SU-DHL-6 (cell line): ENCODE measurements around the gene CERT1.

Experiments
- H2AFZ ChIP-seq: fragments of 200-600 bp; sonication (generic); 2 replicates; pipeline ENCODE4 v1.6.1; 2014; ENCODE audit warnings: low read depth, mild to moderate bottlenecking, moderate library complexity, mixed read lengths, antibody characterized with exemption, low read length; ENCODE audit not compliant: severe bottlenecking
- H3F3A ChIP-seq: fragments of 200-600 bp; shearing (Covaris generic); 2 replicates; pipeline ENCODE4 v1.6.0; 2016; ENCODE audit warnings: antibody characterized with exemption, mild to moderate bottlenecking; ENCODE audit not compliant: insufficient read depth
- H3K27ac ChIP-seq: fragments of 200-600 bp; sonication (generic); 2 replicates; pipeline ENCODE4 v1.5.1; 2016; ENCODE audit warnings: low read depth, mild to moderate bottlenecking, low read length, moderate library complexity, mixed read lengths
- H3K27me3 ChIP-seq: fragments of 200-600 bp; sonication (generic), shearing (Covaris generic); 2 replicates; pipeline ENCODE4 v1.6.0; 2014; ENCODE audit warnings: mild to moderate bottlenecking, low read length
- H3K36me3 ChIP-seq: fragments of 200-600 bp; sonication (generic); 2 replicates; pipeline ENCODE4 v1.6.1; 2014; ENCODE audit warnings: mild to moderate bottlenecking, low read length, mixed read lengths
- H3K4me2 ChIP-seq: fragments of 300-600, 200-600 bp; shearing (Covaris generic), sonication (generic); 2 replicates; pipeline ENCODE4 v1.6.0; 2014; ENCODE audit warnings: low read length, low read depth, mild to moderate bottlenecking; ENCODE audit not compliant: poor library complexity, severe bottlenecking
- H3K4me3 ChIP-seq: fragments of 200-600 bp; sonication (generic); 2 replicates; pipeline ENCODE4 v1.5.1; 2014; ENCODE audit warnings: antibody characterized with exemption, low read length, mild to moderate bottlenecking, mixed read lengths; ENCODE audit not compliant: insufficient read depth, poor library complexity, severe bottlenecking
- H3K79me2 ChIP-seq: fragments of 200-600 bp; sonication (generic); 2 replicates; pipeline ENCODE4 v1.6.1; 2014; ENCODE audit warnings: mild to moderate bottlenecking, low read length, moderate library complexity; ENCODE audit not compliant: insufficient read depth
- H3K9ac ChIP-seq: fragments of 200-600 bp; sonication (generic); 2 replicates; pipeline ENCODE4 v1.7.0; 2014; ENCODE audit warnings: mild to moderate bottlenecking, low read length
- H3K9me2 ChIP-seq: fragments of 200-600 bp; sonication (generic); replicated peaks from 2 replicates; pipeline ENCODE4 v1.6.1; 2014; ENCODE audit warnings: low read length; ENCODE audit not compliant: insufficient read depth
- H3K9me3 ChIP-seq: fragments of 200-600 bp; sonication (generic); 2 replicates; pipeline ENCODE4 v1.6.1; 2014; ENCODE audit warnings: low read length, mixed read lengths; ENCODE audit not compliant: insufficient read depth
- H4K20me1 ChIP-seq: fragments of 200-600 bp; sonication (generic); 2 replicates; pipeline ENCODE4 v1.6.1; 2014; ENCODE audit warnings: low read depth, mild to moderate bottlenecking, antibody characterized with exemption, low read length, moderate library complexity, mixed read lengths
- CTCF ChIP-seq: fragments of 200-600 bp; sonication (generic); IDR thresholded peaks from one replicate; pipeline ENCODE4 v1.5.1; 2017; ENCODE audit warnings: antibody characterized with exemption, mild to moderate bottlenecking, low read length, moderate library complexity; ENCODE audit not compliant: insufficient read depth, poor library complexity, severe bottlenecking
- EZH2phosphoT487 ChIP-seq: fragments of 200-600 bp; sonication (generic), shearing (Covaris generic); conservative IDR thresholded peaks from 2 replicates; pipeline ENCODE4 v1.6.1; 2018; ENCODE audit warnings: mild to moderate bottlenecking, antibody characterized with exemption, low read length, moderate library complexity, mixed read lengths

The CERT1 gene

GRCh38 chr5:75374394-75374814 is 137.0 kb downstream of the CERT1 start:
- no peaks in the 10 kb centered on the region for H3K9me2 ChIP-seq
- H3K4me3 ChIP-seq = no peak overlapping the region
- no peak overlapping the region for H3K4me2 ChIP-seq
- no peaks in the 10 kb centered on the region for H4K20me1 ChIP-seq
- H3K9me3 ChIP-seq = no peaks in the 10 kb centered on the region
- H3K36me3 ChIP-seq = no peaks in the 10 kb centered on the region
- no peaks in the 10 kb centered on the region for H3F3A ChIP-seq
- TF ChIP-seq CTCF = no peak
- TF ChIP-seq EZH2phosphoT487 = no peak
- H2AFZ ChIP-seq = no peak overlapping the region
- no peaks in the 10 kb centered on the region for H3K27me3 ChIP-seq
- no peak overlapping the region for H3K9ac ChIP-seq
- H3K79me2 ChIP-seq = no peaks in the 10 kb centered on the region
- H3K27ac ChIP-seq = no peak overlapping the region

- Histone ChIP-seq H3F3A (no peaks in the 10 kb centered on the region), H4K20me1 (no peaks in the 10 kb centered on the region), H3K27me3 (no peaks in the 10 kb centered on the region), H3K27ac (no peak overlapping the region), H2AFZ (no peak overlapping the region), H3K36me3 (no peaks in the 10 kb centered on the region), H3K9me3 (no peaks in the 10 kb centered on the region), H3K4me2 (no peak overlapping the region), H3K4me3 (no peak overlapping the region), H3K9ac (no peak overlapping the region), H3K79me2 (no peaks in the 10 kb centered on the region), H3K9me2 (no peaks in the 10 kb centered on the region)
- TF ChIP-seq EZH2phosphoT487 (no peak), CTCF (no peak)
Observed at GRCh38 chr5:75373862-75374261, 137.6 kb downstream of the CERT1 start.

- TF ChIP-seq EZH2phosphoT487 = no peak
- no peak for TF ChIP-seq CTCF
- H3K79me2 ChIP-seq = no peaks in the 10 kb centered on the region
- no peak overlapping the region for H3K27ac ChIP-seq
- no peaks in the 10 kb centered on the region for H3K9me2 ChIP-seq
- no peak overlapping the region for H3K4me2 ChIP-seq
- peaks cover 6% of the 10 kb centered on the region; the same call in 1 of the 2 replicates for H3F3A ChIP-seq
- H4K20me1 ChIP-seq = no peaks in the 10 kb centered on the region
- no peaks in the 10 kb centered on the region for H3K9me3 ChIP-seq
- no peak overlapping the region for H3K4me3 ChIP-seq
- H2AFZ ChIP-seq = no peak overlapping the region
- no peaks in the 10 kb centered on the region for H3K36me3 ChIP-seq
- no peak overlapping the region for H3K9ac ChIP-seq
- H3K27me3 ChIP-seq = no peaks in the 10 kb centered on the region
Observed at GRCh38 chr5:75368391-75368790, 143.0 kb downstream of the CERT1 start.

GRCh38 chr5:75367401-75367800 is 144.0 kb downstream of the CERT1 start:
- H2AFZ ChIP-seq = no peak overlapping the region
- no peak overlapping the region for H3K9ac ChIP-seq
- H3K4me2 ChIP-seq = no peak overlapping the region
- H3K9me3 ChIP-seq = no peaks in the 10 kb centered on the region
- H3K4me3 ChIP-seq = no peak overlapping the region
- no peak for TF ChIP-seq CTCF
- H3K36me3 ChIP-seq = no peaks in the 10 kb centered on the region
- H3K9me2 ChIP-seq = no peaks in the 10 kb centered on the region
- H4K20me1 ChIP-seq = no peaks in the 10 kb centered on the region
- no peaks in the 10 kb centered on the region for H3K27me3 ChIP-seq
- peaks cover 9% of the 10 kb centered on the region; the same call in 1 of the 2 replicates for H3F3A ChIP-seq
- no peak overlapping the region for H3K27ac ChIP-seq
- no peaks in the 10 kb centered on the region for H3K79me2 ChIP-seq
